Activated CD4-positive, alpha-beta T cell treated with anti-CD3 and anti-CD28 coated beads for 48 hours (primary cell): ENCODE results near the gene ABHD12B.

Experiments used
- DNase-seq: peaks from one replicate; pipeline ENCODE4 v3.0.0-alpha.2; 2020

The ABHD12B gene

GRCh38 chr14:50871914-50872732 lies at the start of gene ABHD12B:
TSS of gene ABHD12B (plus strand) at chr14:50872053. CDS start at chr14:50872175, 122 bp downstream.
- no peak for DNase-seq

GRCh38 chr14:50822501-50823042 lies 49.3 kb upstream of the ABHD12B start:
- DNase-seq = no peak

DNA sequence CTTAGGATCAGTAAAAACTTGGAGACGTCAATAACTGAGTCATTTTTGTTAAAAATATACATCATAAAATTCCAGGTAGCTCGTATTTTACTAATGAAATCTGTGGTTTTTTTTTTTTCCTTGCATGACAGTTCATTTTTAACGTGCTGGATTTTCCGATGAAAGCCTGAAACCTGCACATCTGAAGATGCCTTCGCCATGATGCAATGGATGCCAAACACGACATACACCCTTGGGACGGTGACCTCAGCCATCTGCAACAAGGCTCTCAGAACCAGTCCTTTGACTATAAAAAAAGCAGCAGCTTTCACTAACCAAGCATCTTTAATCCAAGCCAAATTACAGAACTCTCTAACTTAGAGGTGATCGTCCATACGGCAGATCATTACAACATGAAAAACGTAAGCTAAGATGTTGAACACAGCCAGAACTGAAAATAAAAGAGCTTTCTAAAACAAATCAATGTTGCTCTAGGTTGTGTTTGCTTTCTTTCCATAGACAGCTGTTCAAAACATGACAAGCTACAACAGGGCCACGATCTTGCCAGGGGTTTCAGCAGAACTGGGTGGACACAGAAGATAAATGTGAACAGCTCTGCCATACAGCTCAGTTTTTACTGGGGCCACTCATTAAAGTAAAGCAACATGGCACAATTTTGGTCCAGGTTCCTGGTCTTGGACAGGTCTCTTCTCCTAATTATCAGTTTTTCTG lies 48.6 kb upstream of the ABHD12B start:
- DNase-seq = peak; percentile 49

GRCh38 chr14:50823762-50824636 lies 47.9 kb upstream of the ABHD12B start:
- DNase-seq = no peak

DNA sequence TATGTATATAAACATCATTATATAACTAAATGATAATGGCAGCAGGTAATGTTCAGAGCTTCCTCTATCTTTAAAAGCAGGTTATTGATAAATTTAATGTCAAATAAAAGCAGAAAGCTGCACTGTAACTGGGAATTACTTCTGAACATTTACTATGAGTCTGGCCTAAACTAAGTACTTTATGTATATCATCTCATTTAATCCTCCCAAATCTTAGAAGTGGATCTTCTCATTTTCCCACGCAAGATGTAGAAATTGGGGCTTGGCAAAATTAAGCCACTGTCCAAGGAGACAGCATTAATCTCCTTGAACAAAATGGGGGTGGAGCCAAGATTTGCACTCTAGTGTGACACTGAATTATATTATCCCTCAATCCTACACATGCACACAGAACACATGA lies 46.5 kb upstream of the ABHD12B start:
- DNase-seq = no peak

GRCh38 chr14:50826681-50827080 lies 45.2 kb upstream of the ABHD12B start:
- no peak for DNase-seq

- DNase-seq = no peak
Observed at GRCh38 chr14:50828721-50829488, 42.9 kb upstream of the ABHD12B start.

GRCh38 chr14:50829489-50830043 lies 42.3 kb upstream of the ABHD12B start:
- DNase-seq = no peak

GRCh38 chr14:50830044-50830931 lies 41.6 kb upstream of the ABHD12B start:
- DNase-seq = peak; percentile 70

DNA sequence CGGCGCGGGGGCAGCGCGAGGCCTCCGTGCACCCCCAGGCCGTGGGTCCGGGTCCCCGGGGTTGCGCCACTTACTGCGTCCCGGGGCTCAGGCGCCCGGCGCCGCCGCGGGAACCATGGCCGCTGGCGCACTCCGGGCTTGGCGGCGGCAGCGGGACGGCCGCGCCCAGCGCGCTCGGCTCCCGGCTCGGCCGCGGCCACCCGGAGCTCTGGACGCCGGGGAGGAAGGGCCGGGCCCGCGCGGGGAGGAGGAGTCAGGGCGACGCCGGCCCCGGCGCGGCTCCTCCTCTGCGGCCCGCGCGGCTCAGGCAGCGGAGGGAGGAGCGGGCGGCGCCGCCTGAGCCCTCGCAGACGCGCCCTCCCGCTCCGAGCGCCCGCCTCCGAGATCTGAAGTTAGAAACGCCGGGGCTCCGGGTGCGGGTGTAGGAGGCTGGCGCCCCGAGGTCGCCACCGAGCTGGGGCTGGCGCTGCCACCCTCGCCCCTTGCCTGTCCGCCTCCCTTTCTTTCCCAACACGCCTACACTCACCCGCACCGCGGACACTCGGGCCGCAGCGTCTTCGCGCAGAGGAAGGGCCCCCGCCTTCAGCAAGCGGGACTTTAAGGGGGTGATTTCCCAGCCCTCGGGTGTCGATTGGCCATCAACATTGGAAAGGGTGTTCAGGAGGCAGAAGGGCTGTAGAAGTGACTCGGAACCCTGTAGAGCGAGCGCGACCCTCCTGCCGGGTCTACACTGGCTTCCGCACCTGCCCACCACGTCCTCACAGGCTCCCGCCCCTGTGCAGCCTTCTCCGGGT lies 40.7 kb upstream of the ABHD12B start, which contains the start of gene NIN:
Gene NIN, minus strand, starts transcription at position 231 of the 794 bp plus-strand sequence. CDS start 9,106 bp downstream, outside the sequence.
- DNase-seq = peak; percentile 78

DNA sequence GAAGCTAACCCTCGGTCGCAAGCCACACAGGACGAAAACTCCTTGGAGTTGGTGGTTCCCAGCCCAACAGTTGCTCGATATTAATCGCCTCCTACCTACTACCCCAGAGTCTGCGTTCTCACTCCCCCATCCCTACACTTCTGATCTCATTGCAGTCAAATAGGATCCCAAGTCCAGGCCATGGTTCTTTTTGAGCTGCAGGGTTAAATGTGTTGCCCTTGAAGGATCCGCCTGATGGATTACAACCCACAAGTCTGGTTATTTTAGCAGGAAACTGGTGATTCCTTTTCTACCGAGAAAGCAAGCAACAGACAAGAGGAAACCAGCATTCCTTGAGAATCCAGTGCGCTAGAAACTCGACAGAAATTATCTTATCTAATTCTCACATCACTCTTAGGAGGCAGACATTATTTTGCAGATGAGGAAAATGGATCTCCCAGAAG lies 40.1 kb upstream of the ABHD12B start:
- no peak for DNase-seq

DNA sequence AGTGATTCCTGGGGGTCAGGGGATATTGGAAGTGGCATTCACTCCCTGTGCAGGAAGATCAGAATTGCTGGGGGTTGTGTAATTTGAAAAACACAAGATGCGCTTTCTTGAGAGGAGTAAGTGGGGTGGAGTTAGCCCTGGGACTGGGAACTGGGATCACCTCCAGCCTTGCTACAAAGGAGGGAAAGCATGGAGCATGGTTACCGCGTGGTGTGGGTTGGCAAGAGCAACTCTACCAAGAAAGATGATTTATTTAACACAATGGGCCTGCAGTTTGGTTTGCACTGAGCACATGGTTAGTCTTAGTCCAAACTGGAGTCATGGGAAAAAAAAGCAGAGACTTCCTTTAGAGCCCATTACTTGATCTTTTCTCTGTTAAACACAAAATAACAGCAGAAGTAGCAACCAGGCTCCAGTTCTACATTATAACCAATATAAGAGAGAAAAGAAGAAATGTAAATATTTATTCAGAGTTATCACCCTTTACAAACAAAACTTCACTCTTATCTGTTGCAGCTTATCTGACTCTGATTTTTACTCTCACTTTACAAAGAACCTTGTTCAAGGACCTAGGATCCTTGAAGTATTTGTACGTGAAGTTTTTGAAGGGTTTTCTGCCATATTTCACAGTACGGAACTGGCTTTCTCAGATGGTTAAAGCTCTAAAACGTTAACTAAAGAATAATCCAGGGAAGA lies 38.8 kb upstream of the ABHD12B start:
- DNase-seq = no peak

DNA sequence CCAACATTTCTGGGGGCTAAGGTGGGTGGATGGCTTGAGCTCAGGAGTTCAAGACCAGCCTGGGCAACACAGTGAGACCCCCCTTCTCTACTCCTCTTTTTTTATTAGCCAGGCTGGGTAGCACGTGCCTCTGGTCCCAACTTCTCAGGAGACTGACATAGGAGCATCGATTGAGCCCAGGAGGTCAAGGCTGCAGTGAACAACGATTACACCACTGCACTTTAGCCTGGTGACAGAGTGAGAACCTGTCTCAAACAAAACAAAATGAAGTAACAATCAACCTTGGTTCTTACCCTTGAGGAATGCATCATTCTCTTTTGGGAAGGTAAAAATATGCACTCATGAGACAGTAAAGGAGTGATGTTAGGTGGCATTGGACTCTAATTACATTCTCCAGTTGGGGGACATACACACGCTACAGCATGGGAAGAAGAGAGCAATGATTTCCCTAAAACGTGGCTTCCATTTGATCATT lies 37.0 kb upstream of the ABHD12B start:
- DNase-seq = no peak

DNA sequence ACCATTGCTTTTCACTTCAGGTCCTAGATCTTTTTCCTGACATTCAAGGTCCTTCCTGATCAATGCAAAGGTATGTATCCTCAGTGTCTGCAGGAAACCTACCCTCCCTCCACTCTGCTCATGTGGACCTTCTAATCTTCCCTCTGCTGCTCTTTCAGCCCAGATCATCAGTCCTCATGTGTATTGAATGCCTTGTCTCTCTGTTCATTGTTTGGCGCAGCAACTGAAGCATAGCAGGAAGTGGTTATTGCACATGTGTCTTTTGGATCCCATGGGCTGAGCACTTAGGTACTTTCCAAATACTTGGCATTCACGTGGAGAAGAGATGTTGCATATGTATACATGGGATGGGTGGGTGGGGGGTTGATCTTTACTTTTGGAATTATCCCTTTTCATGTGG lies 36.6 kb upstream of the ABHD12B start:
- DNase-seq = no peak

DNA sequence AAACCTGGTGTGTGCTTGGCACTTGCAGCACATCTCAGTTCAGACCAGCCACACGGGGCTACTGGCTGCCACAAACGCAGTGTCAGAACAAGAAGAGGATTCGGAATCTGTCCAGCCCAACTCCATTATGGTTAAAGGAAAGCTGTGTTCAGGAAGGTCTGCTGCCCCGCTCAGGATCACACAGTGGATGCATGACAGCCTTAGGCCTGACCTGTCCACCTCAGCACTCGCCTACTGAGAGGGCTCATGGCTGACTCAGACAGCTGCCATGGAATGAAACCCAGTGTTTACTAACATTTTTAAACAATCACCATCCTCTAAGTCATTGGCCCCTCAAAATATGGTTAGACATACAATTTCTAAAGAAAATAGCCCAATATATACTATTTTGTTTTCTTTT lies 35.3 kb upstream of the ABHD12B start:
- no peak for DNase-seq

- no peak for DNase-seq
Observed at GRCh38 chr14:50837271-50837670, 34.6 kb upstream of the ABHD12B start.

DNA sequence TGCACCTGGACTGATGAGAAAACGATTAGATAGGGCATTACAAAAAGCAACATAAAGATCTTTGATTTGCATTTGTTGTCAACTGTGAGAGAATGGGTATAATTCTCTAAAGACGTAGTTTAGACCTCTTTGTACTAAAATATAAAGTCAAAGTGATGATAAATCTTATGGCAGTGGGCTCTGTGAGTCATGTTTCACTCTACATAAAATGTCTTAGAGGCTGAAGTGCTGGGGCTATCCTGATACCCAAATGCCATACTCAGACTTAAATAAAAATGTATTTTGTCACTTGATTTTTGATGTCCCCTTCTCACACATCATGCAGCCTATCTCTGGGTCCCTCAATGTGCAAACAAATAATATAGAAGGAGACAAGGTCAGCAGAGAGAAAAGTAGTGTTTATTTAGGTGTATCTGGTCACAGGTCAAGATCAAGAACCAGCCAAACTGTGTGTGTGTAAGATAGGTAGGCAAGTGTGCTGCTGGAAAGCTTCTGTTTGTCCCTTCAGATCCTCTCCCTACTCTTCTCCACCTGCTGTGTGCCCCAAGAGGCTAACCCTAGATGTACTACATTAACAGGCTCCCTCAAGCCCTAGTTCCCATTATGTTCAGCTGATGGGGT lies 33.9 kb upstream of the ABHD12B start:
- DNase-seq = no peak

DNA sequence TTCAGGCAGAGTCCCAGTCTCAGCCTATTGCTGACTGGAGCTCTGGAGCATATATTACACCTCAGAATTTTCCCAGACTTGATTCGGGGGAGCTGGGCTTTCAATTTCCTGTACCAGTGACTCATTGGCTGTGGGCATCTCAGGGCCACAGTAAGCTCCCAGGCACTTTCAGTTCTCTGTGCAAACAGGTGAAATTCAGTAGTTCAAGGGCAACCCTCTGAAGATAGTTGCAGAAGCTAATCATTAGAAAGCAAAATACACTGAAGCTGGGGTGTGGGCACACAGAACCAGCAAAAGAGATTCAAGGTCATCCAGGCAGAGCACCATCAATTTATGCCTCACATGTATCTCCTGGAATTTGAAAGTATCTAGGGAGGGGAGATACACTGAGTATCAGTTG lies 32.8 kb upstream of the ABHD12B start:
- no peak for DNase-seq
